HG03521 (cell line): ENCODE results near the gene ACKR4.
"Not testable (repeated sequence)": the region's sequence is repeated elsewhere in the genome, so short reads cannot be mapped to it uniquely, and the experiment has no call there.

Experiments
- ATAC-seq: cut with Tn5 transposase; IDR thresholded peaks from one replicate; pipeline ENCODE4 v1.9.1; 2021; ENCODE audit warnings: mild to moderate bottlenecking, moderate library complexity; ENCODE audit not compliant: unreplicated experiment

ACKR4 gene

GRCh38 chr3:132593947-132594323 is 3.1 kb upstream of the ACKR4 start:
- no peak for ATAC-seq

- ATAC-seq = no peak
Observed at GRCh38 chr3:132594498-132594897, 2.6 kb upstream of the ACKR4 start.

DNA sequence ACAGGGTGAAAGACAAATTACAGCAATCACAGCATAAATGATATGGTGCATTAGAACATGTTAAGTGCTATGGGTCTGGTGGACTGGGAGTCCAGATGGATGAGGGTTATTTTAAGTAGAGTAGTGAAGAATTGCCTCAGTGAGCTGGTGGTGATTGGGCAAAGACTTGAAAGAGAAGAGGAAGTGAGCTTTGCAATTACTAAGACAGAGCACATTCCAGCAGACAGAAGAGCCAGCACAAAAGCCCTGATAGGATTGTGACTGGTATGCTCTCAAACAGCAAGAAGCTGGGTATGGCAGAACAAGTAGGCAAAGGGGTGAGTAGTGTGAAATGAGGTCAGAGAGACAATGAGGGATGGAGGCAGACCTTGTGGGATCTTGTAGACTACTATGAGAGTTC is 2.1 kb upstream of the ACKR4 start:
- ATAC-seq = no peak

DNA sequence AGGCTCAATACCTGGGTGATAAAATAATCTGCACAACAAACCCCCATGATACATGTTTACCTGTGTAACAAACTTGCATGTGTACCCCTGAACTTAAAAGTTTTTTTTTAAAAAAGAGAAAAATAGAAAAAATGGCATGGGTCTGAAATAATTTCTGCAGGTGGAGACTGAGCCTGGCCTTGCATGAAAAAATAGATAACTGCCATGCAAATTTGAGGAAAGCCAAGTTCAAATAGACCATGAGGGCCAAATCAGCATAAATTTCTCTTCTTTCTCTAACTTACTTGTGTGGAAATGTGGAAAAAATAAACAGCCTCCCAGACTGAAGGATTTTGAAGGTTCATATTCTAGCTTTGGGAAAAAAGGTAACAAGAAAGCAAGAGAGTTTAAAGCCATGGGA is 744 bp upstream of the ACKR4 start:
- no peak for ATAC-seq

- no peak for ATAC-seq
Observed at GRCh38 chr3:132597660-132598059, 590 bp downstream of the ACKR4 start.

GRCh38 chr3:132598181-132598580 is 1.1 kb downstream of the ACKR4 start:
- ATAC-seq = no peak

GRCh38 chr3:132600614-132601013 is 3.5 kb downstream of the ACKR4 start:
- not testable (repeated sequence) for ATAC-seq

- ATAC-seq = no peak
Observed at GRCh38 chr3:132605374-132605792, 8.3 kb downstream of the ACKR4 start.

- no peak for ATAC-seq
Observed at GRCh38 chr3:132606085-132606484, 9.0 kb downstream of the ACKR4 start.

DNA sequence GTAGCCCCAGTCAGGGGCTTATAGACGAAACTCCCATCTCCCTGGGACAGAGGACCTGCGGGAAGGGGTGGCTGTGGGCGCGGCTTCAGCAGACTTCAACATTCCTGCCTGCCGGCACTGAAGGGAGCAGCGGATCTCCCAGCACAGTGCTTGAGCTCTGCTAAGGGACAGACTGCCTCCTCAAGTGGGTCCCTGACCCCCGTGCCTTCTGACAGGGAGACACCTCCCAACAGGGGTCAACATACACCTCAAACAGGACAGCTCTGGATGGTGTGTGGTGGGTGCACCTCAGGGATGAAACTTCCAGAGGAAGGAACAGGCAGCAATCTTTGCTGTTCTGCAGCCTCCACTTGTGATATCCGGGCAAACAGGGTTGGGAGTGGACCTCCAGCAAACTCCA is 9.6 kb downstream of the ACKR4 start:
- ATAC-seq = not testable (repeated sequence)

GRCh38 chr3:132615301-132615700 is 18.2 kb downstream of the ACKR4 start:
- ATAC-seq = not testable (repeated sequence)

- no peak for ATAC-seq
Observed at GRCh38 chr3:132615881-132616280, 18.8 kb downstream of the ACKR4 start.

- no peak for ATAC-seq
Observed at GRCh38 chr3:132616780-132617179, 19.7 kb downstream of the ACKR4 start.

- ATAC-seq = no peak
Observed at GRCh38 chr3:132622148-132622547, 25.1 kb downstream of the ACKR4 start.

DNA sequence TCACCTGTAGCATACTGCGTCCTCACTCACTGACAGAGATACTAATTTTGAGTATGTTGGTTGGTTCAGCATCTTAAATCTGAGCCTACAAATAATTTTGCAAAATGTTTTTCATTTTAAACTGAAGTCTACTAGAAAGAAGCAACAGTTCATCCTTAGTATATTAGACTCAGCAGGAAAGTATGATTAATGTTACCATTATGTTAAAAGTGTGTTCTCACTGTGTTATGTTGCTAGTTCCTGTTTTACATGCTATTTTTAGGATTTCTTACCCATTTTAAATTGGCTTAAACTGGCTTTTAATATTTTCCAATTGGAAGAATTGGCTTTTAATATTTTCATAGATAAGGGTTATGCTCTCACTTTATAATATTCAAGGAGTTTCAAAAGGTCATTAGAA is 25.7 kb downstream of the ACKR4 start:
- ATAC-seq = no peak

DNA sequence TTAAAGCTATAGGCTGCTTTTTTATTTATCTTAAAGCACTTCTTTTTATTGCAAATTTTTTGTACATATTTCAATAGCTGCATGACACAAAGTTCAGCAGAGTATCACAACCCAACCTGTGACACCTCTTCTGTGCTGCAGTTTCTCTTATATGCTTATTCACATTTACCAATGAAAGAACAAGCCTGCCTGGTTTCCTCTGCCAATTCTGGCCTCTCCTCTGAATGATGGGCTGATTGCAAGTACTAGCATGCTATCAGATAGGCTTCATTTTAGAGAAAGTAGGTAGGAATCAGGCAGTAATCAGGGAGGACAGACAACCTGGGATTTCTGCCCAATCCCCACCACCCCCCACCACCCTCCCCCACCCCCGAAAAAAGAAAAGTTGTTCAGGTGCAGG is 26.6 kb downstream of the ACKR4 start:
- ATAC-seq = no peak

DNA sequence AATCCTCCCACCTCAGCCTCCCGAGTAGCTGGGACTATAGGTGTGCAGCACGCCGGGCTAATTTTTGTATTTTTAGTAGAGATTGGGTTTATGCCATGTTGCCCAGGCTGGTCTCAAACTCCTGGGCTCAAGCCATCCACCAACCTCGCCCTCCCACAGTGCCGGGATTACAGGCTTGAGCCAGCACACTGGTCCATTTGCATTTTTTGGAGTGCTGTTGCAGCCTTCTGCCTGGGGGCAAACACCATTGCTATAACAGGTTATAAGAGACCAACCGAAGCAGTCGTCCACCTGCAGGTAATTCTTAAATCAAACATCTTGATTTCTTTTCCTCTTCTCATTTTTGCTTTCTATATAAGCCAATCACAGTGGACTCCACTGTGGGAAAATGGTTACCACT is 27.7 kb downstream of the ACKR4 start:
- ATAC-seq = no peak

- peak; percentile 75 for ATAC-seq
Observed at GRCh38 chr3:132625613-132626012, 28.5 kb downstream of the ACKR4 start.

GRCh38 chr3:132626955-132627354 is 29.9 kb downstream of the ACKR4 start:
- ATAC-seq = no peak

DNA sequence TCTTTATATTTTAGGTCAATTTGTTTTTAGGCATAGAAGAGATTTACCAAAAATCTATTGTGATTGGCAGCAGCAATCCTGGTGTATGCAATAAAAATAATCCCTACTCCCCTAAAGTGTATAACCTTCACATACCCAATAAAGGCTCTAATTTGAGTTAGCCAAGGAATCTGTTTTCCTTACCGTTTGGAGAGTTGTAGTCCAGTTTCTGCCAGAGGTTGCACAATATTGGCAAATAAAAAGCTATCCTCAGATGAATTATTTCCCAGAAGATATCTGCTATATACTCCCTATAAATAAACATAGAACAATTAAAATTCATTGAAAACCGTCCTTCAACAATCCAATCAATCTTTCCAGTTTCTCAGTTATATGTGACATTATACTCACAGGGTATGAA is 31.1 kb downstream of the ACKR4 start:
- no peak for ATAC-seq

GRCh38 chr3:132629928-132630327 is 32.9 kb downstream of the ACKR4 start:
- ATAC-seq = no peak

DNA sequence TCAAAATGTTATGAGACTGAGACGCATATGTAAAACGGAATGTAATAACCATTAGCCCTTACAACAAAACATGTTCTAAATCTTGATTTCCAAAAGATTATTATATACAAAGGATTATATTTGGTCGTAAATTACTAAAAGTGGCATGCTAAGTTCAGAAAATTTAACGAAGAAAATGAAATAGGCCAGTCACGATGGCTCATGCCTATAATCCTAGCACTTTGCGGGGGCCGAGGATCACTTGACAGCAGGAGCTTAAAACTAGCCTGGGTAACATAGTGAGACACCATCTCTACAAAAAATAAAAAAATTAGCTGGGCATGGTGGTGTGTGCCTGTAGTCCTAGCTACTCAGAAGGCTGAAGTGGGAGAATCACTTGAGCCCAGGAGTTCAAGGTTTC is 33.5 kb downstream of the ACKR4 start:
- no peak for ATAC-seq

DNA sequence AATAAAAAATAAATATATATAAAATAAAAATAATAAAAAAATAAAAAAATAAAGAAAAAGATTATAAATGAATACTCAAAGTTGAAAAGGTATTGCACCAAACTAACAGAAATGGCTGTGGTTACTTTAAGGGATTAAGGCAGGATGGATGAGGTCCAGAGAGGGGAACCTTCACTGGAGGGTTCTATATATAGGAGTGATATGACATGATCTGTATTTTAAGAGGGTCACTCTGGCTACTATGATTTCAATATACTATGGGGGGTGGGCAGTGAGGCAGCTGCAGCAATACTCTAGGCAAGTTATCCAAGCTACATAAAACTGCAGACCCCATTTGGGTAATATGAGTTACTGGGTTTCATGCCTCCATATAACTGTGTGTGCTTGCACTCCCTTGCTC is 38.0 kb downstream of the ACKR4 start:
- no peak for ATAC-seq

DNA sequence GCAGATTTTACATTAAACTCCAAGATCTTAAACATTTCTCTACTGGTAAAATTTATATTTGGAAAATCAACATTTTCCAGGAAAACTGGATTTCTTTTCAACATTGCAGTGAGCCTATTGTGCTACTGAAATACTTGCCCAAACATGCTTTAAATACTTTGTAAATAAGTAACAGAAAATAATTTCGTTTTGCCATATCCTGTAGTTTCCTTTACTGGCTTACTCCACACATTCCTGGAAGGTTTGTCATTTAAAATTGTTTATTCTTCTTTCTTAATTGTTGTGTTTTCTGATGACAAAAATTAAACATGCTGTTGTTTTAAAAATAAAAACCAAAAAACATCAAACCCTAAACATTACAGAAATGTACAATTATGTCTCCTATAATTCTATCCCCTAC is 40.5 kb downstream of the ACKR4 start:
- ATAC-seq = no peak
